RWPE1 (cell line): Measurements from ENCODE around the gene COLGALT1.

Source experiments
- CTCF ChIA-PET: fragments of 350-600 bp; sonication (Branson Sonifier 250); formaldehyde crosslinking; extraction: SDS; loops from one replicate; lab custom pipeline; 2021; lab: Yijun Ruan, JAX
- POLR2A ChIA-PET: fragments of 400-600 bp; formaldehyde crosslinking; extraction: SDS; loops from one replicate; lab custom pipeline; 2020; ENCODE audit warnings: antibody characterized with exemption; ENCODE audit not compliant: low non-redundant PET; lab: Yijun Ruan, JAX
- DNase-seq: peaks from one replicate; pipeline ENCODE4 v3.0.0; 2012; ENCODE audit warnings: low spot score
- H3K27ac ChIP-seq: fragments of 450-650 bp; 2 replicates; pipeline ENCODE4 v1.5.1; 2017
- CTCF ChIP-seq: fragments of 450-650 bp; conservative IDR thresholded peaks from 2 replicates; pipeline ENCODE4 v1.5.1; 2017; ENCODE audit warnings: low read depth, mild to moderate bottlenecking

The COLGALT1 gene

GRCh38 chr19:17626456-17627015, 71.1 kb downstream of the COLGALT1 start:
- H3K27ac ChIP-seq = no peak overlapping the region
- ChIA-PET CTCF (no interaction called here), POLR2A (no interaction called here)
- DNase-seq = no peak
- TF ChIP-seq CTCF = no peak

- H3K27ac ChIP-seq = no peak overlapping the region
- no peak for TF ChIP-seq CTCF
- no peak for DNase-seq
- POLR2A ChIA-PET = no interaction called here
- CTCF ChIA-PET = interaction anchor here (0.6 kb wide), 1 partner anchor 177 kb away, joined by 3 read pairs; no protein-coding TSS in a partner anchor
These were observed 71.7 kb downstream of the COLGALT1 start for GRCh38 chr19:17627161-17627560.

GRCh38 chr19:17627921-17628320, 72.5 kb downstream of the COLGALT1 start:
- ChIA-PET POLR2A (no interaction called here), CTCF (interaction anchor here (0.6 kb wide), 1 partner anchor 177 kb away, joined by 3 read pairs; no protein-coding TSS in a partner anchor)
- no peak for DNase-seq
- no peak overlapping the region for H3K27ac ChIP-seq
- TF ChIP-seq CTCF = no peak

- TF ChIP-seq CTCF = no peak
- CTCF ChIA-PET = no interaction called here
These were observed 74.3 kb downstream of the COLGALT1 start for GRCh38 chr19:17629760-17630159.

GRCh38 chr19:17632577-17632976, 77.1 kb downstream of the COLGALT1 start:
- no peak overlapping the region for H3K27ac ChIP-seq
- POLR2A ChIA-PET = no interaction called here
- CTCF ChIA-PET = no interaction called here
- DNase-seq = no peak
- no peak for TF ChIP-seq CTCF

More at GRCh38 chr19:17629760-17630159, 74.3 kb downstream of the COLGALT1 start:
- no peak for DNase-seq
- POLR2A ChIA-PET = no interaction called here
- H3K27ac ChIP-seq = no peak overlapping the region
